Astrocyte of the spinal cord (primary cell): ENCODE measurements around the gene MYBL2.
A peak's percentile ranks its signal among the peaks of the same experiment; 100 is the strongest.

Experiments
- DNase-seq: peaks from one replicate; pipeline ENCODE4 v3.0.0; 2011; ENCODE audit warnings: low read depth, low spot score
- H3K4me3 ChIP-seq: 2 replicates; pipeline ENCODE4 v1.5.1; 2011; ENCODE audit warnings: low read depth, mild to moderate bottlenecking, low read length, moderate library complexity
- CTCF ChIP-seq: IDR thresholded peaks from 2 replicates; pipeline ENCODE4 v1.5.1; 2012; ENCODE audit warnings: low read depth, mild to moderate bottlenecking, low read length, inconsistent platforms
- in situ Hi-C: cut with HindIII; loops from 2 replicates; pipeline ENCODE4 v1.10.0; 2017; ENCODE audit warnings: low sequenced_read_pairs

Gene MYBL2

GRCh38 chr20:43724383-43724782 is 57.5 kb downstream of the MYBL2 start:
- TF ChIP-seq CTCF, result no peak
- in situ Hi-C loops, result no loop called here
- no peak overlapping the region for H3K4me3 ChIP-seq
- no peak for DNase-seq

- H3K4me3 ChIP-seq, result no peak overlapping the region
- TF ChIP-seq CTCF, result no peak
- in situ Hi-C loops, result no loop called here
- DNase-seq, result no peak
These were observed 58.8 kb downstream of the MYBL2 start for GRCh38 chr20:43725666-43726065.

- in situ Hi-C loops, result no loop called here
- no peak for TF ChIP-seq CTCF
- no peak for DNase-seq
These were observed 59.4 kb downstream of the MYBL2 start for GRCh38 chr20:43726333-43726732.

GRCh38 chr20:43726811-43727338 is 60.0 kb downstream of the MYBL2 start, which contains the start of gene GTSF1L:
Gene GTSF1L, minus strand, starts transcription at chr20:43727002. Its CDS starts 308 bp downstream, at chr20:43726694.
- H3K4me3 ChIP-seq, result no peak within 1 kb of the TSS
- TF ChIP-seq CTCF, result no peak
- in situ Hi-C loops, result no loop called here
- DNase-seq, result peak; percentile 83

More at GRCh38 chr20:43726333-43726732, 59.4 kb downstream of the MYBL2 start:
- H3K4me3 ChIP-seq, result no peak overlapping the region

GRCh38 chr20:43727980-43728590 is 61.2 kb downstream of the MYBL2 start:
- in situ Hi-C loops, result no loop called here
- no peak overlapping the region for H3K4me3 ChIP-seq
- no peak for TF ChIP-seq CTCF
- DNase-seq, result no peak

- DNase-seq, result no peak
- in situ Hi-C loops, result no loop called here
- H3K4me3 ChIP-seq, result no peak overlapping the region
- TF ChIP-seq CTCF, result no peak
These were observed 61.9 kb downstream of the MYBL2 start for GRCh38 chr20:43728686-43729255.
